NCI-H82 (cell line): ENCODE results near the gene CCNG2.
"Not testable (repeated sequence)": the region's sequence is repeated elsewhere in the genome, so short reads cannot be mapped to it uniquely, and the experiment has no call there.

ENCODE experiments used
- DNase-seq: peaks from one replicate; lab custom pipeline; 2025; lab: John Stamatoyannopoulos, UW

CCNG2 gene, protein sequence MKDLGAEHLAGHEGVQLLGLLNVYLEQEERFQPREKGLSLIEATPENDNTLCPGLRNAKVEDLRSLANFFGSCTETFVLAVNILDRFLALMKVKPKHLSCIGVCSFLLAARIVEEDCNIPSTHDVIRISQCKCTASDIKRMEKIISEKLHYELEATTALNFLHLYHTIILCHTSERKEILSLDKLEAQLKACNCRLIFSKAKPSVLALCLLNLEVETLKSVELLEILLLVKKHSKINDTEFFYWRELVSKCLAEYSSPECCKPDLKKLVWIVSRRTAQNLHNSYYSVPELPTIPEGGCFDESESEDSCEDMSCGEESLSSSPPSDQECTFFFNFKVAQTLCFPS

DNA sequence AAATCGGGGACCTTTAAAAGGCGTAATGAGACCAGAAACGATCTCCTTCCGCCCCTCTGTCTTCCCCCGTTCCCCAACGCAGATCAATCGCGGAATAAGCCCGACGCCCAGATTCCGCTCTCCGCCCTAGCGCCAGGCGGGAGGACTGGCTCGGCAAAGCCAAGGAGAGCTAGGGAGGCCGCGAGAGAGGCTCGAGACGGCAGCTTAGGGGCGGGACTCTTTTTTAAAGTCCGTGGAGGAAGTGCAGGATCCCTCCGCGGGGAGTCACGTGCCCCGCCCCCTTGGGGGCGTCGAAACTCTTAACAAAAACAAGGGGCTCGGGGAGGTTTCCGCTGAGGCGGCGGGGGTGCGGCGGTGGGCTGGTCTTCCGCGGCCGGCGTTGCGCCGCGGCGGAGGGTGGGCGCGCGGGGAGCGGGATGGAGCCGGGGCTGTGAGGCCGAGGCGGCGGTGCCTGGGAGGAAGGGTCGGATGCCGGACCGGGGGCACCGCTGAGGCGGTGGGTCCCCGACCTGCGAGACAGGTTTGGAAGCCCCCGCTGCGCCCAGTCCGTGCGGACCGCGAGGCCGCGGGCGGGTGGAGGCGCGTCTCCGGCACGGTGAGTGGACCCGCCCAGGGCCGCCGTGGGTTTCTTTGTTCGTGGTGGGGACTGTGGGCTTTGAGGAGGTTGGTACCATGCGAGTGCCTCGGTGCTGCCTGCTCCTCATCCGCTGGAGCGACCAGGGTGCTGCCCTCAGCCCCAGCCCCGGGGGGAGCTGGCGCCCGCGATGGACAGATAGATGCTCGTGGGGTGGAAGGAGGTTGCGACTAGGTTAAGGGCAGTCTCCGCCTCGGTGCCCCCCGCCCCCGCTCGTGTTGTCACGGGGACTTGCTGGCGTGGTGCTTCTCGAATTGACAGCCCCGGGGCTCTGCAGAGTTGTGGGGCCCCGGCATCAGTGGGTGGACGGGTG, at the start of gene CCNG2:
CCNG2 (plus strand) TSS at position 296 of the 947 bp plus-strand sequence. CDS start 1,326 bp downstream, outside the sequence.
- peak; percentile 96 for DNase-seq

DNA sequence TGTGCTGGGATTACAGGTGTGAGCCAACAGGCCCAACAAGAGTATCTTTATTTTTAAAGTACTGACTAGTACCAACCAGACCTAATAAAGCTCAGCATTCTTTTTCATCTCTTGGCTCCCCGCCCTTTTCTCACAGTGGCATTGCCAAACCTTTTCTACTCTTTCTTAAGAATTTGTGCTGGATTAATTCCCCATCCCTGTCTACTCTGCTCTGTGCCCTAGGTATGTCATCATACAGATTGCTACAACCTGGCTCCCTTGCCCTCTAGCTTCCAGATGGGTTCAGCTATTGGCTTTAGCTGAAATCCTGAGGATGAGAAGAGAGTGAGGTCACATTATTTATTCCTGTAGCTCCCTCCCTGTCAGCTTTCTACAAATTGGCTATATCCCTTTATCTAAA, 46.3 kb upstream of the CCNG2 start:
- DNase-seq = peak; percentile 16

DNA sequence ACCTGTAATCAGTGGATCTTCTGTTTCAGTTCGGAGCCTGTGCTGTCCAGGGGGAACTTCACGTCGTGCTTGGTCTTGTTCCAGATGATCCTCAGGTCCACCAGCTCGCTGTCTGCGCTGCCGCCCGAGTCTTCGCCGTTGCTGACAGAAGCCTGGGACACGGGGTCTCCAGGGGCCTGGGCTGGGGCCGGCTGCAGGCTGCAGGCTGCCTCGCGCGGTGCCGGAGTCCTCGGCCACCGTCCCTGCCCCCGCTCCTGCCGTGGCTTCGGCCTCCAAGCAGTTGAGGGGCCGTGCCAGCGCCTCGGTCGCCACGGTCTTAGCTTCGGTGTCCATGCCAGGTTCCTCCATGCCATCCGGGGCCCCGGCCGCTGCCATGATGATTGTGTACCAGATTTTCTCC, 43.9 kb upstream of the CCNG2 start:
- DNase-seq = no peak

DNA sequence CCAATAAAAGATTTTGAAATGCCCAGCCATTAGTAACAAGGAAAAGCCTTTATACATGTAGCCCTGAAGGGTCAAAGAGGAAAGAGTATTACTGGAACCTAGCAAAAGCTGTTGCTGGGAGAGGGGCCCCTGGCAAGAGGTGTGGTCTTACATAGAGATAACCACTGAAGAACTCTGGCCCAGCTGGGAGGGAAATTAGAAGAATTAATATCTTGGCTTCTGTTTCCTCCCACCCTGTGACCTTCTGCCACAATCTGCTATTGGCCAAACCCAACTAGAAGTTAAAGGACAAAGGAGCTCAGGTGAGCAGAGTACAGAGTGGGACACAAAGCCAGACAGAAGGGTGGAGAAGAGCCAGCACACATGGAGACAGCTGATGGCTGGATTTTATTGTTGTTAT, 39.3 kb upstream of the CCNG2 start:
- no peak for DNase-seq

DNA sequence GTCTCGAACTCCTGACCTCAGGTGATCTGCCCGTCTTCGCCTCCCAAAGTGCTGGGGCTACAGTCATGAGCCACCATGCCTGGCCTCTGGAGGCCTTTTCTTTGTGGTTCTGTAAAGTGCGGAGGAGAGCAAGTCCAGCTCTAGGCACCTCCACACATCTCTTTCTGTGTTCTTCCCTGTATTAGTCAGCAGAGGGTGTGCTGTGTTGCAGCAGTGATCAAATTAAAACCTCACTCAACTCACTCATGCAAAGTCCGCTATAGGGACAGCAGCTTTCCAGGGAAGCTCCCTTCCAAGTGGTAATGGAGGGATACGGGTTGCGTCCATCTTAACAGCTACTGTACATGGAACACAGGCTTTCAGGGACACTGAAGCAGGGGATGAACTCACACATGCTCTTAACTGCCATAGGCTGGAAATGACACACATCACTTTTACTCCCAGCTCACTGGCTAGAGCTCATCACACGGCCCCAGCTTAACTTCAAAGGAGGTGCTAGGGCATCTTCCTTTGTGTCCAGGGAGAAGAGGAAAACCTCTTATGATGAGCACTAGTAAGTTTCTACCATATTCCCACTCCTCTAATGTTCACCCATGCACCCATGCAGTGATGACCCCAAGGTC, 36.0 kb upstream of the CCNG2 start:
- peak; percentile 6 for DNase-seq

DNA sequence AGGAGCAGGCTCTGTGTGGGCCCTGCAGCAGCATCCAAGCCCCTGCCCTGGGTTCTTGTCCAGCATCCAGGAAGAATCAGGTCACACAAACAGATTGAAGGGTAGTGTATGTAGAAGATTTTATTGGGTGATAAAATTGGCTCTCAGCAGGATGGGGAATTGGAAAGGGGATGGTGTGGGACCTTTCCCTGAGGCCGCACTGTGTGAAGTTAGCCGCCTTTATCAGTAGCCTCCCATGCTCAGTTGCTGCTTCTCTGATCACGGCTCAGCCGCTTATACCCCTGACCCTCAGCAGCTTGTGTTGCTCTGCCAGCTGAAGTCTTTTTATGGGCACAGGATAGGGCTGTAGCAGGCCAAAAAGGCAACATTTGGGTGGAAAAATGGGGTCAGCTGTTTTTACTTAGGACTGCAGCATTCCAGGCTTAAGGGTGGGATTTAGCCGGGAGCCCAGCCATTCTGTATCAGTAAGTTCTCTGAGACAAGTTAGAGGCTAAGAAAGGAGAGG, 35.2 kb upstream of the CCNG2 start:
- no peak for DNase-seq

DNA sequence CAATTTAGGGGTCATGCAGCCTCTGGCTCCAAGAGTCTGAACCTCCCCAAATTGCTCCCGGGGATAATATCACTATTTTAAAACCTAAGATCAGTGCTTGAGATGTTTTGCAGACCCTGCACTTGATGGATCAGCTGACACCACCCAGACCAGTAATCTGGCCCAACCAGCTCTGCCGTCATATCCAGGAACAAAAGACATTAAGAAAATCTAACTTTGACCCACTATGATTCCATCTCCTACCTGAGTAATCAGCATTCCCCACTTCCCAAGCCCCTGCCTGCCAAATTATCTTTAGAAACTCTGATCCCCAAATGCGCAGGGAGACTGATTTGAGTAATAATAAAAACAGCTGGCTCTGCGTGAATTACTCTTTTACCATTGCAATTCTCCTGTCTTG, 34.4 kb upstream of the CCNG2 start:
- no peak for DNase-seq

DNA sequence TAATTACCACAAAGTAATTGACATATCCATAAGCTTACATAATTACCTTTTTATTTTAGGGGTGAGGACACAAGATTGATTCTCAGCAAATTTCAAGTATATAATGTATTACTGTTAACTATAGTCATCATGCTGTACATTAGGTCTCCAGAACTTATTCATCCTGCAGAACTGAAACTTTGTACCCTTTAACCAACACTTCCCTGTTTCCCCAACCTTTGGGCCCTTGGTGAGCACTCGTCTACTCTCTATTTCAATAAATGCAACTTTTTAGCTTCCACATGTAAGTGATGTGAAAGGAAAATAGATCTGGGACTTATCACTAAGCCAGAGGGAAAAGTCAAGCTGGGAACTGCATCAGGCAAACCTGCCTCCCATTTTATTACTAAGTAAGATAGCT, 33.6 kb upstream of the CCNG2 start:
- DNase-seq = no peak

DNA sequence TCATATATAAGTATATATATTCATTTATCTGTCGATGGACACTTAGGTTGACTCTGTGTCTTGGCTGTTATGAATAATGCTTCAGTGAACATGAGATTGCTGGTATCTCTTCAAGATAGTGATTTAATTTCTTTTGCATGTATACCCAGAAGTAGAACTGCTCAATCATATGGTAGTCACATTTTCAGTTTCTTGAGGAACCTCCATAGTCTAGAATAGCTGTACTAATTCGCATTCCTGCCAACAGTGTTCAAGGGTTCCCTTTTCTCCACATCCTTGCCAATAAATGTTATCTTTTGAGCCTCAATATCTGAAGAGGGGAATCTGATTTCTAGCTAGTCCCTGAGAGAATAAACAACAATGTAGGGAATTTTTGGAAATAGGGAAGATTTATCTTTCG, 32.4 kb upstream of the CCNG2 start:
- DNase-seq = no peak

DNA sequence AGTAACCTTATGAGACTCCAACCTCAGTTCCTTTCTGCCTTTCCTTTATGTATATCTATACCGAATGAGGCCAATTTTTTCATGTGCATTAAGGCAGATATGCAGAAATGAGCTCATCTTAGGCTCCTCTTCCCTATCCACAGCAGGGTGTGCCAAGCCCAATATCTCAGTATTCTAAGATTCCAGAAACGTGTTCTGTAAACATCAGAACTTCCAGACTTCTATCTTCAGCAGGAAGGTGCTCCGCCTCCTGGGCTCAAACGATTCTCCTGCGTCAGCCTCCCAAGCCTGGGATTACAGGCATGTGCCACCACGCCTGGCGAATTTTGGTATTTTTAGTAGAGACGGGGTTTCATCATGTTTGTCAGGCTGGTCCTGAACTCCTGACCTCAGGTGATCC, 31.0 kb upstream of the CCNG2 start:
- no peak for DNase-seq

DNA sequence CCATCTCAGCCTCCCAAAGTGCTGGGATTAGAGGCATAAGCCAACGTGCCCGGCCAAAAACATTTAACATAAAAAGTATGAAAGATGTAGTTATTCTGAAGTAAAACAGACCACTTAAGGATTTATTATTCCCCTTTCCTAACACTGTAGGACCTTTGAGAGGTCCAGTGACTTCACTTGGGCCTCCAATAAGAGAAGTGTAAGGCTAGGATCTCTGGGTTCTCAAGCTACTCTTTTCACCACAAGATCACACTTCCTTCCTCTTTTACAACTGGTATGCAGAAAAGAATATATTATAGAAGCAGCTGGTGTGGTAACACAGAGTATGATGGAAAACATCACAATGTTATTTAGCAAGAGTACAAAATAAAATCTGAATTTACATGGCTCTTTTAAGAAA, 30.2 kb upstream of the CCNG2 start:
- DNase-seq = no peak

DNA sequence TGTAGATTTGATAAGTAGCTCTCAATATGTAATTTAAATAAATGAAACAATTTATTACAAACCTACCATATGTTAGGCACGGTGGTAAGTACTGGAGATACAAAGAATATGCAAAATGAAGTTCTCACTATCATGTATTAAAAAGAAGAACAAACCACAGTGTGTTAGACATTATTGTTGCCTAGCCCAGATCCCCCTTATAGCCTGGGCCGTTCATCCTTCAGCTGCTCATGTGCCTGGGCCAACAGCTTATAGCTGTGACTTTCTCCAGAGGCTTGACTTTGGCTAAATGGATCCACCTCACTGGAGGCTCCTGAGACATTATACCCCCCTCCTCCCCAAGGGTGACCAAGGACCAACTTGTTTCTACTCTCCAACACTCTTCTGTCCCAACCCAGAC, 29.8 kb upstream of the CCNG2 start:
- DNase-seq = no peak

DNA sequence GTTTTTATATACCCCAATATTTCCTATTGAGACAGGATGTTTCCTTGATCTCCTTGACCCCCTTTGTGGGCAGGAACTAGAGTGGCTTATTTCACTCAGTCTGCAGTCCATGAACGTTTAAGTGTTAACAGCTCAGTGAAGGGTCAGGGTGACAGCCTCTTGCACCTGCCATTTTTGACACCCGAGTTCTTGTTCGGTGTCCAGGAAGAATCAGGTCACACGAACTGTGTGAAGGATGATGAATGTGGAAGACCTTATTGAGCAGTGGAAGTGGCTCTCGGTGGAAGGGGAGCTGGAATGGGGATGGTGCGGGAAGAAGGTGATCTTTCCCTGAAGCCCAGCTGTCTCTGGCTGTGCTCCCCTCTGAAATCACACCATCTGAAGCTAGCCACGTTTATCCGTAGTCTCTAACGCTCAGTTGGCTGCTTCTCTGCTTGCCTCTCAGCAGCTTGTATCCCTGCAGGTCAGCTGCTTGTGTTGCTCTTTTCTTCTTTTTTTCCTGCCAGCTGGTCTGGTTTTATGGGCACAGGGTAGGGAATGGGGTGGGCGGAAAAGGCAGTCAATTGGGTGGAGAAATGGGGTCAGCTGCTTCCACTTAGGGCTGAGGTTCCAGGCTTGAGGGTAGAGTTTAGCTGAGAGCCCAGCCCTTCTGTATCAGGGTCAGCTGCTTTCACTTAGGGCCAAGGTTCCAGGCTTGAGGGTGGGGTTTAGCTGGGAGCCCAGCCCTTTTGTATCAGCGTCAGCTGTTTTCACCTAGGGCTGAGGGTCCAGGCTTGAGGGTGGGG, 29.0 kb upstream of the CCNG2 start:
- peak; percentile 12 for DNase-seq

DNA sequence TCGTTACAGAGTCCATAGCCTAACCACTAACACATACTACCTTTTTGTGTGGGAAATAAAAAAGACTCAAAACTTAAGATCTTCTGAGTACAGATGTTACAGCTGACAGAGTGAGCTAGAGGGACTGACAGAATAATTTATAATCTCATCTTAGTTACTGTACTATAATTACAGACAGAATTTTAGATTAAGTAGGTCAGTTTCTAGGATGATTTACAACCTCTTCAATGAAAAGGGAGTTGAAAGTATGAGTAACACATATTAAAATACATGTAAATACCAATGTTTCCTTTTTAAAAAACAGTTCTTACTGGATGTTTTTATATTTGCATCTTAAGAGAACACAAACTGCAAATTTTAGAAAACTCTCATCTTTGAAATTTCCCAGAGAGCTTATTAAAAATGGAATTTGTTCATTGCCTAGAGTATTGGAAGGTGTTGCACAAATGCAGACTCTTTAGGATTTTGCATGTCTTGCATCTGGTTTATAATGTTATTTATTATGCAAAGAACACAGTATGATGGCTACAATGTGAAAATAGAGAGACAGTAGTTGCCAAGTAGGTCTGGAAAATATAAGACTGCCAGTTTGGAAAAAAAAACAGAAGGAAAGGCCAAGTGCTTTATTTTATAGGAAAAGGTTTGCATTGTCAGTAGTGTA, 24.2 kb upstream of the CCNG2 start:
- no peak for DNase-seq

DNA sequence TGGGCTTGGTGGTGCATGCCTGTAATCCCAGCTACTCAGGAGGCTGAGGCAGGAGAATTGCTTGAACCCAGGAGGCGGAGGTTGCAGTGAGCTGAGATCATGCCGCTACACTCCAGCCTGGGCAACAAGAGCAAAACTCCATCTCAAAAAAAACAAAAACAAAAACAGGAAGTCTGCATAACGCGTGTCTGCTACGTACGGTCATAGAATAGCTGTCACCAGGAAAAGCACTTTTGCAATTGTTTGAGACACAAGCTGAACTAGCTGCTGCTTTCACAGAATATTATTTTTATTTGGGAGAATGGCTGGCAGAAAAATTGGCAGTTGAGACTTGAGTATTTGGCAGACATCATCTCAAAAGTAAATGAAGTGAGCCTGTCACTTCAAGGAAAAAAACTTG, 19.6 kb upstream of the CCNG2 start:
- DNase-seq = not testable (repeated sequence)

DNA sequence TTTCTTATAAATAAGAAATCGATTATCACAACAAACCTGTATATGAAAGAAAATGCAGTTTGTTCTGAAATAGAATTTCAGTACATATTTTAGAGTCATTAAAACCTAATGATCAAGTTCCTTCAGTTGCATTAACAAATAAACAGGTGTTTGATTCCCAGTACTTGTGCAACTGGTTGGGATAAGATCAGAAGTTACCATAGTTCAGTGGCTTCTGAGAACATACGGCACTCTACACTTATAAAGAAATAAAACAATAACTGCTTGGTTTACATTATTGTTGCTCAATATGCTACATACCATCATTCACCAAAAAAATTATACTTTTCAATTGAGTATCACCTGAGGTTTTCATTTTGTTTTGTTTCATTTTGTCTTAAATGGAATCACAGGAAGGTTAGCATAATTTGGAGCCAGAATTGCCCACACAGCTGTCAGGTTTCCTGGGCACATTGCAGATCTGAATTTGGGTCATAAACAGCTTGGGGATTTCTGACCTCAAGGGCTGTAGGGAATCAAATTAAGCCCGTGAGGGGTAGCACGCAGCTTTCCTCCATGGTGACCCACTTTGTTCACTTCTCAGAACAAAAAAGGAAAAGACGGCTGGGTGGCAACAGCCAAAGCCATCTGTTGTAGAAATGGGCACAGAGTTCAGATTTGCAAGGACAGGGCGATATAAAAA, 14.9 kb upstream of the CCNG2 start:
- peak; percentile 67 for DNase-seq

DNA sequence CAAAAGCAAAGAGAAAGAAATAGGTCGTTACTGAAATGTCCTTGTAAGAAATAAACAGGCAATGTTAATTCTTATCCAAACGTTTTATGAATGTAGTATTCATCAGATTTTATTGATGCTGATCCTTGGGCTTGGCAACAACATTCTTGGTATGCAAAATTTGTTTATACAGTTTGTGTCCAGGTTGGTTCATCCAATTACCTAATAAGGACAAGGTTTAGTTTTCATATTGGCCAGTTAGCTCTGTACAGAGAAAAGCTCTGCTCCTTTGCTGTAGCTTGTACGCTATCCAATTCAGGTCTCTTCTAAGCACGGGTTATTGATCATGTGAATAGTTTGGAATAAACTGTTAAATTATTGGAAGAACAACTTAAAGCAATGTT, 14.4 kb upstream of the CCNG2 start:
- DNase-seq = peak; percentile 42

DNA sequence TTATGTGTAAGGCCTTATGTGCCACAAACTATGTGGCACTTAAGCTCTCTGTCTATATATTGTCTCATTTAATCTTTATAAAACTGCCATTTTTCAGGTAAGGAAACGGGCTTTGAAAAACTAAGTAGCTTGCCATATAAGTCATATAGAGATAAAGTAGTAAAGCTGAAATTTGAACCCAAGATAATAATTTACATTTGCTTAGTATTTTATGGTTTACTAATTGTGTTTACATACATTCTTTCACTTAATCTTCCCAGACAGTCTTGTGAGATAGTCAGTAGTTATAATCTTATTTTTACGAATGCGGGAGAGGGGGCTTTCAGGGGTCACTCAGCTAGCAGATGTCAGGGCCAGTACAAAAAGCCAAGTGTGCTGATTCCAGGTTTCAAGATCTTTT, 13.9 kb upstream of the CCNG2 start:
- DNase-seq = peak; percentile 40

DNA sequence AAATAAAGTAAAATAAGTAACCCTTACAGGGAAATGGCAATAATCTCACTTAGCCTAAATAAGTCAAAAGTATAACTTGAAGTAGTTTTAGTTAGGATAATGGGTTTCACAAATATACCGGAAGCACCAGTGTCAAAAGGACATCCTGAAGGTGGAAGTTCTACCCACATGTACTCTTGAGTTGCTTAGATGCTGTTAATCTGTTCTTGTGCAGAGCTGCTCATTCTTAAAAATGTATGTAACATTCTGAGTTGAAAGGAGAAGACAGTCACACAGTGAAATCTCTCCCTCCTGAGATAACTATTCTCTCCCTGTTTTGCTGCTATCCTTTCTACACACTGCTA, 11.2 kb upstream of the CCNG2 start:
- no peak for DNase-seq

DNA sequence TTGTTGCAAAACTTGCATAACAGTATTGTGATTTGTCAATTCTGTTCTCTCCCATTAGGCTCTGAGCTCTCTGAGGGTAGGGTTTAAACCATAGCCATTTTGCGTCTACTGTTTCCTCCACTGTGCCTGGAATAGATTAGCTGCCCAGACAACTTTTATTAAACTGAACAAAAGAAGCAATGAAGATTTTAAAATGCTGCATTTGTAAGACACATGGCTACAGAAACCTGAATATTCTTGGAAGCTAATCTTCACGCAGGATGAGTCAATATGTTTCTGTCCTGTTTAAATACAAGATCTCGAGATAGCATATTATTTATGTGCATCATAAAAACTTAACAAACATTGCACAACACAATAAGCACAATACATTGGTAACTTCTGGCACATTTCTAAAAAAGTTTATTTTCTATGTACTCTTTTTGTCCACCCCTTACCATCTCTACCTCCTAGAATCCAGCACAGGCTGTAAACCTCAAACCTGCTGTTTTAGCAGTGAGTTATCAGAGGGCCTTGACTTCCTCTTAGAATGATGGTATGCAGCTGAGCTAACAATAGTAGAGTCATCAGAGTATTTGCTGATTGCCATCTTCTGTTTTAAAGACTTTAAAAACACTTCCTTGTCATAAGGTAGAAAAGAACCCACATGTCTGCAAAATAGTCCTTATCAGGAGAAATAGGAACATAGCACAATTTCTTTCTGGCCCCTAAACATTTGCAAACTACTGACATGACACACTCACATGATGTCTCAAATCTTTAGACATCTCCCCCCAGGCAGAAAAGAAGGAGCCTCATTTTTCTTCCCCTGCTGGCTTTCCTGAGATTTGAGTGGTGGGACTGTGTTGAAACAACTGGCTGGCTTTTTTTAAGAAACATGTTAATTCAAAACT, 10.6 kb upstream of the CCNG2 start:
- no peak for DNase-seq
